ENCODE measurements around the gene STK10. TPM values are rescaled to one million over a fixed set of nuclear protein-coding genes. Genes with fewer than 3 reads are reported as not detected.

Gene STK10
- 72.5 TPM for total RNA-seq
- long read RNA-seq, full-length matches to known transcripts: 26 of 78 reads
- long read RNA-seq, partial matches to known transcripts: 25 of 78 reads
- long read RNA-seq, other reads (novel, unspliced or antisense): 27 of 78 reads

GRCh38 chr5:172188033-172188892 is at the start of gene STK10:
Gene STK10 (minus strand): TSS chr5:172188224. CDS start chr5:172188042, 182 bp downstream.
- H3K9me3 ChIP-seq: no peaks in the 10 kb centered on the region
- intact Hi-C loops (cut with DNase I): no loop called here
- H3K4me3 ChIP-seq: peak within 1 kb of the TSS; percentile 99
- H3K27me3 ChIP-seq (ENCODE audit: low read depth): no peaks in the 10 kb centered on the region
- H3K36me3 ChIP-seq: peaks cover 5% of the 10 kb centered on the region
- DNase-seq: peak; percentile 95
- H3K4me1 ChIP-seq: peaks cover 38% of the 10 kb centered on the region
- peak within 1 kb of the TSS; percentile 94 for H3K27ac ChIP-seq
- peak; percentile 97 for TF ChIP-seq CTCF (IDR thresholded peaks at IDR 0.05)
- peak; percentile 95 to 96 for ATAC-seq

GRCh38 chr5:172235827-172236736 is 48.1 kb upstream of the STK10 start:
- Histone ChIP-seq H3K4me1 (peaks cover 15% of the 10 kb centered on the region), H3K27me3 (ENCODE audit: low read depth) (no peaks in the 10 kb centered on the region), H3K36me3 (peaks cover 29% of the 10 kb centered on the region), H3K27ac (no peak overlapping the region), H3K4me3 (no peak overlapping the region), H3K9me3 (no peaks in the 10 kb centered on the region)
- DNase-seq: no peak
- no peak for ATAC-seq
- TF ChIP-seq CTCF (IDR thresholded peaks at IDR 0.05): no peak
- intact Hi-C loops (cut with DNase I): no loop called here

- intact Hi-C loops (cut with DNase I): no loop called here
- H3K4me3 ChIP-seq: no peak overlapping the region
- H3K9me3 ChIP-seq: no peaks in the 10 kb centered on the region
- H3K27me3 ChIP-seq (ENCODE audit: low read depth): no peaks in the 10 kb centered on the region
- peaks cover 15% of the 10 kb centered on the region for H3K4me1 ChIP-seq
- H3K36me3 ChIP-seq: peaks cover 37% of the 10 kb centered on the region
- ATAC-seq (no peak), DNase-seq (no peak)
- no peak for TF ChIP-seq CTCF (IDR thresholded peaks at IDR 0.05)
- no peak overlapping the region for H3K27ac ChIP-seq
Observed at GRCh38 chr5:172235132-172235780, 47.2 kb upstream of the STK10 start.

- no peak for TF ChIP-seq CTCF (IDR thresholded peaks at IDR 0.05)
- Histone ChIP-seq H3K4me1 (peaks cover 15% of the 10 kb centered on the region), H3K4me3 (no peak overlapping the region), H3K36me3 (peaks cover 39% of the 10 kb centered on the region), H3K9me3 (no peaks in the 10 kb centered on the region), H3K27ac (no peak overlapping the region), H3K27me3 (ENCODE audit: low read depth) (no peaks in the 10 kb centered on the region)
- no peak for ATAC-seq
- no peak for DNase-seq
- intact Hi-C loops (cut with DNase I): no loop called here
Observed at GRCh38 chr5:172234031-172234430, 46.0 kb upstream of the STK10 start.

- intact Hi-C loops (cut with DNase I): no loop called here
- no peak overlapping the region for H3K27ac ChIP-seq
- H3K4me1 ChIP-seq: peaks cover 1% of the 10 kb centered on the region
- no peaks in the 10 kb centered on the region for H3K27me3 ChIP-seq (ENCODE audit: low read depth)
- H3K9me3 ChIP-seq: no peaks in the 10 kb centered on the region
- ATAC-seq (no peak), DNase-seq (no peak)
- H3K36me3 ChIP-seq: peaks cover 68% of the 10 kb centered on the region
- no peak overlapping the region for H3K4me3 ChIP-seq
- no peak for TF ChIP-seq CTCF (IDR thresholded peaks at IDR 0.05)
Observed at GRCh38 chr5:172229904-172230303, 41.9 kb upstream of the STK10 start.

Measured in lower lobe of right lung (tissue), 2 donors.